IMR-90 (cell line): Measurements from ENCODE around the gene SEL1L3.

Experiments used
- BHLHE40 ChIP-seq: fragments of 150-350 bp; IDR thresholded peaks from 2 replicates; pipeline ENCODE4 v1.6.1; 2016; ENCODE audit warnings: mild to moderate bottlenecking, low read depth, low read length
- CEBPB ChIP-seq: IDR thresholded peaks from 2 replicates; pipeline ENCODE4 v1.6.1; 2012; ENCODE audit warnings: low read depth, low read length, improper control_type of control experiment
- CTCF ChIP-seq: conservative IDR thresholded peaks from 2 replicates; pipeline ENCODE4 v1.5.1; 2012; ENCODE audit warnings: mild to moderate bottlenecking, low read depth, low read length, improper control_type of control experiment
- MAFK ChIP-seq: IDR thresholded peaks from 2 replicates; pipeline ENCODE4 v1.6.1; 2012; ENCODE audit warnings: low read depth, low read length, improper control_type of control experiment
- MAZ ChIP-seq: IDR thresholded peaks from 2 replicates; pipeline ENCODE4 v1.6.1; 2012; ENCODE audit warnings: low read depth, mild to moderate bottlenecking, low read length, improper control_type of control experiment, moderate library complexity, borderline replicate concordance
- POLR2A ChIP-seq: IDR thresholded peaks from 2 replicates; pipeline ENCODE4 v1.6.1; 2012; ENCODE audit warnings: mild to moderate bottlenecking, low read depth, low read length
- RAD21 ChIP-seq: IDR thresholded peaks from 2 replicates; pipeline ENCODE4 v1.6.1; 2012; ENCODE audit warnings: low read length, improper control_type of control experiment
- RFX5 ChIP-seq: IDR thresholded peaks from 2 replicates; pipeline ENCODE4 v1.8.0; 2012; ENCODE audit warnings: low read depth, mild to moderate bottlenecking, low read length, moderate library complexity
- SMC3 ChIP-seq: fragments of 150-350 bp; IDR thresholded peaks from 2 replicates; pipeline ENCODE4 v1.6.1; 2016; ENCODE audit warnings: low read depth, mild to moderate bottlenecking, antibody characterized with exemption, low read length, moderate library complexity

- no peak for TF ChIP-seq RAD21
- no peak for TF ChIP-seq POLR2A
- no peak for TF ChIP-seq RFX5
- TF ChIP-seq MAFK: no peak
- no peak for TF ChIP-seq CTCF
- TF ChIP-seq BHLHE40: no peak
- no peak for TF ChIP-seq CEBPB
- TF ChIP-seq SMC3: no peak
- no peak for TF ChIP-seq MAZ
Measured at GRCh38 chr4:25818876-25819275, 43.9 kb downstream of the SEL1L3 start.
